GM18873 (cell line): ENCODE results near the gene PPME1.
A peak's percentile ranks its signal among the peaks of the same experiment; 100 is the strongest.
"Not testable (repeated sequence)": the region's sequence is repeated elsewhere in the genome, so short reads cannot be mapped to it uniquely, and the experiment has no call there.

Experiments used
- ATAC-seq: cut with Tn5 transposase; IDR thresholded peaks from one replicate; pipeline ENCODE4 v1.9.1; 2021; ENCODE audit warnings: mild to moderate bottlenecking, moderate library complexity, moderate number of reproducible peaks; ENCODE audit not compliant: unreplicated experiment, low FRiP score

Gene PPME1

GRCh38 chr11:74170694-74171629, at the start of gene PPME1, which contains the start of gene C2CD3:
TSS of gene PPME1 (plus strand) at chr11:74171289. CDS start at chr11:74171422, 133 bp downstream.
TSS of gene C2CD3 (minus strand) at chr11:74171002. CDS start at chr11:74170792, 210 bp downstream.
- peak; percentile 92 for ATAC-seq

- no peak for ATAC-seq
Observed at GRCh38 chr11:74121804-74122203, 49.3 kb upstream of the PPME1 start.

- no peak for ATAC-seq
Observed at GRCh38 chr11:74123008-74123448, 48.1 kb upstream of the PPME1 start.

- not testable (repeated sequence) for ATAC-seq
Observed at GRCh38 chr11:74129121-74129520, 42.0 kb upstream of the PPME1 start.

GRCh38 chr11:74132833-74133232, 38.3 kb upstream of the PPME1 start:
- no peak for ATAC-seq

- no peak for ATAC-seq
Observed at GRCh38 chr11:74133436-74133835, 37.7 kb upstream of the PPME1 start.

GRCh38 chr11:74134661-74135060, 36.4 kb upstream of the PPME1 start:
- no peak for ATAC-seq

GRCh38 chr11:74135127-74135840, 35.8 kb upstream of the PPME1 start:
- no peak for ATAC-seq

- no peak for ATAC-seq
Observed at GRCh38 chr11:74138021-74138420, 33.1 kb upstream of the PPME1 start.

- no peak for ATAC-seq
Observed at GRCh38 chr11:74138572-74138971, 32.5 kb upstream of the PPME1 start.

GRCh38 chr11:74139151-74139918, 31.8 kb upstream of the PPME1 start:
- no peak for ATAC-seq

GRCh38 chr11:74139919-74140431, 31.1 kb upstream of the PPME1 start:
- not testable (repeated sequence) for ATAC-seq

GRCh38 chr11:74141241-74141695, 29.8 kb upstream of the PPME1 start:
- no peak for ATAC-seq

- no peak for ATAC-seq
Observed at GRCh38 chr11:74141908-74142307, 29.2 kb upstream of the PPME1 start.

GRCh38 chr11:74142624-74143023, 28.5 kb upstream of the PPME1 start:
- ATAC-seq: no peak

GRCh38 chr11:74144592-74144991, 26.5 kb upstream of the PPME1 start:
- no peak for ATAC-seq

GRCh38 chr11:74147199-74147929, 23.7 kb upstream of the PPME1 start:
- ATAC-seq: no peak

- no peak for ATAC-seq
Observed at GRCh38 chr11:74153224-74153623, 17.9 kb upstream of the PPME1 start.

GRCh38 chr11:74154620-74155281, 16.3 kb upstream of the PPME1 start:
- no peak for ATAC-seq
